ENCODE results near the gene SPEF1.

Gene SPEF1

DNA sequence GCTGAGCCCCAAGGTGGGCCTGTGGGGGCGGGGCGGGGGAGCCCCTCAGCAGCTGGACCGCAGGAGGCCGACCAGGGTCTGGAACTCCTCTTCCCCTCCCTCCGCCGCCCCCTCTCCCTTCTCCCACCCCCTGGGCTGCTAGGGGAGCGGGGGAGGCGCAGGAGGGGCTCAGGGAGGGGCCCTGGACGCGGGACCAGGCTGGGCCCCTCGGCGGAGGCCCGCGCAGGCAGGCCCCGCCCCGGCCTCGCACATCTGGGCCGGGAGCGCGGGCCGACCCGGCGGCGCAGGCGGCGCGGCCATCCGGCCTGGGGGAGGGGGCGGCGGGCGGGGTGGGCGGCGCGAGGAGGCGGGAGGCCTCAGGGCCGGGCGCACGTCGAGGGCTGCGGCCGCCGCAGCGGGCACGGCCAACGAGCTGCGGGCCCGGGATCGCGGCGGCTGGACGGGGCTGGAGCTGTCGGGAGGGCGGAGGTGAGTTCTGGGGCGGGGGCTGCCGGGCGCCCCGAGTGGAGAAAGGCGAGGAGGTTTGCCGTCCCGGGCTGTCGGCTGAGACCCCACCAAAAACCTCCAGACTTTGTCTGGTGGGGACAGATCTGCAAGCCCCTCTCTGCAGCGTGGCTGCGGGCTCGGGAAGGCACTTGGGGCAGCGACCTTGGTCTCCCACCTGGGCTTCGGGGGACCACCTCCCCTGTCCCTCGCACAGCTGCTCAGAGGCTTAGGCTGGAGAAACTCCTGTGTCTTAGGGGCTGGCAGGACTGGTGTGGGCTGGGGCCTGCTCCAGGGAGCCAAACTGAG is 48.7 kb downstream of the SPEF1 start, which contains the start of gene HSPA12B:
TSS of gene HSPA12B (plus strand) at position 359 of the 792 bp plus-strand sequence. CDS start 5,990 bp downstream, outside the sequence.
- no peak for DNase-seq (ENCODE audit: low read depth in 2 of 3, low spot score in 1 of 3)

DNA sequence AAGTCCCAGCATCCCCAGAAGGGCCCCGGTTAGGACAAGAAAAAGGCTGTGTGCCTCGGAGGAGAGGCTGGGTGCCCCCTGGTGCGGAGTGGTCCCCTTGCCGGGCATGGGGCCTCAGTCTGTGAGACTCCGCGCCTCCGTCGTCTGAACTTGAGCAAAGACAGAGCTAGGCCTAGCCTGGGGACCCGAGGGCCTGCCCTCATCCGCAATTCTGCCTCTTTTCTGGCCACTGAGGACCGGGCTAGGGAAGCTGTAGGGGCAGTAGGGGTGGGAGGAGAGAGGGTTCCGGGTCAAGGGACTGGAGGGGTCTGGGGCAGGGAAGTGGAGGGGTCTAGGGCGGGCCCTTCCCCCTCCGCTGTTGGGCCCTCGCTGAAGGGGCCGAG is 49.3 kb downstream of the SPEF1 start:
- DNase-seq (ENCODE audit: low read depth in 2 of 3, low spot score in 1 of 3): no peak

DNA sequence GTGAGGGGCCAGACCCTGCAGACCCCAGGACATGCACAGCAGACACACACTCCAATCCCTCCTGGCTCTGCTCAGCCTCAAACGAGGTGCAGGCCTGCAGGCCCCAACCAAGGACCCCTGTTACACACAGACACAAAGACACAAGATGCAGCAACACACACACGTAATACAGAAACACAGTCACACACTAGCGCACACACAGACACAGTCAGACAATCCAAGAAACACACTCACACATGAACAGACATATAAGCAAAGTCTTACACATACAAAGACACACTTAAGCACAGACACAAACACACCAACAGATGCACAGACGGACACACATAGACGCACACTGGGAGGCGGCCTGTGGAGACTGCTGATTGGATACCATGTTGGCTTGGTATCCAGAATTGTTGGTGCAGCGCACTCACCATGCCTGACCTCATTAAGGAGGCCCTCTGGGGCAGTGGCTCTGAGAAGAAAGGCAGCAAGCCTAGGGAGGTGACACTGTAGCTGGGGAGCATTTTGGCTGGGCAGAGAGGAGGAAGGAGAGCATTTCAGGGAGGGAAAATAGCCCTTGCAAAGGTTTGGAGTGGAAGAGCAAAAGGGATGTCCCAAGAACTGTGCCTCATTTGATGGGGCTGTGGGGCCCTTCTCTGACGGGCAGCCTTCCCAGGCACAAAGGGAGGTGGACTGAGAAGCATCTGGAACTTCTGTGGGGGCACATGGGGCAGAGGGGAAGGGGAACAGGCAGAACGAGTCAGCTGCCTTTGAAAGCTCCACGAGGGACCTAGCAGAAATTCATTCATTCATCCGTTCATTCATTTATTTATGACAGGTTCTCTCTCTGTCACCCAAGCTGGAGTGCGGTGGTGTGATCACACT is 50.2 kb downstream of the SPEF1 start:
- no peak for DNase-seq (ENCODE audit: low read depth in 2 of 3, low spot score in 1 of 3)

DNA sequence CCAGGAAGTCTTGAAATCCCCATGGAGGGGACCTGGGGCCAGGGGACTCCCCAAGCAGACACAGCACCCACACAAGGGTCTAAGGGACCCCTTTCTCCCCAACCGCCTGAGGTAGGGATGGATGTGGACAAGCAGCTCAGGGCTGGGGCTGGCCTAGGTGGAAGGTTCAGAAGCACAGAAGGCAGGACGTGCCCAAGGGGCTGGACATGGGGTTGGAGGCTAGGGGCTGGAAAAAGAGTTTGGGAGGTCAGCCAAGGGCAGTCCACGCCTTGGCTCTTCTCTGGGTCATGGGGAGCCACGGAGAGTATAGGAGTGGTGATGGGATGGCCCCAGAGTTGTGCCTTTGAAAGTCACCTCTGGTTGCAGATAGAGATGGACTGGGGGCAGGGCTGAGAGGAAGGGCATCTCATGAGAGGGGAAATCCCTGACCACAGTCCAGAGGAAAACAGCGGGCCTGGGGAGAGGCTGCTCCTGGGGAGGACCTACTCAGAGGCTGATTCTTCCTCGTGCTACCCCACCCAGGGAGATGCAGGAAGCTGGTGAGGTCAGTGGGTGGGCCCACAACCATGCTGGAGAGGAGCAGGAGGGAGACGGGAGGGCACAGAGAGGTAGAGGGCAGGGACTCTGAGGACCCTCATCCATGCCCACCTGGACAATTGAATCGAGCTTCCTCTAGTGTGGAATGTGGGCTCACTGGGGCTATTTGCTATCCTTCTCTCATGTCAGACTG is 51.3 kb downstream of the SPEF1 start:
- DNase-seq (ENCODE audit: low read depth in 2 of 3, low spot score in 1 of 3): no peak

DNA sequence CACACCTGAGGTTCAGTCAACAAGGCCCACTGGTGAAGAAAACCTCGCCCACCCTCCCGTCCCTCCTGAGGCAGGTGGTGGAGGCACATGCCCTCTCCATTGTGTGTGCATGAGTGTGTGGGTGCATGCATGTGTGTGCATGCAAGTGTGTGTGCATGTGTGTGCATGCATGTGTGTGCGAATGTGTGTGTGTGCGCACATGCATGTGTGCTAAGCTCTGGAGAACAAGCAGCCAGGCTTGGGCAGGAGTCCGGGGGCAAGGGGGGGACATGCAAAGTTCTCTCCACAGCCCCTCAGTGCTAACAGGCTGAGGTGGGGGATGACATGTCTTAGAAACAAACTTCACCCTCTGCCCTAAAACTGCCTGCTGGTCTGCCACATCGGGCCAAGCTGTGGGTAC is 51.9 kb downstream of the SPEF1 start:
- DNase-seq (ENCODE audit: low read depth in 2 of 3, low spot score in 1 of 3): no peak

DNA sequence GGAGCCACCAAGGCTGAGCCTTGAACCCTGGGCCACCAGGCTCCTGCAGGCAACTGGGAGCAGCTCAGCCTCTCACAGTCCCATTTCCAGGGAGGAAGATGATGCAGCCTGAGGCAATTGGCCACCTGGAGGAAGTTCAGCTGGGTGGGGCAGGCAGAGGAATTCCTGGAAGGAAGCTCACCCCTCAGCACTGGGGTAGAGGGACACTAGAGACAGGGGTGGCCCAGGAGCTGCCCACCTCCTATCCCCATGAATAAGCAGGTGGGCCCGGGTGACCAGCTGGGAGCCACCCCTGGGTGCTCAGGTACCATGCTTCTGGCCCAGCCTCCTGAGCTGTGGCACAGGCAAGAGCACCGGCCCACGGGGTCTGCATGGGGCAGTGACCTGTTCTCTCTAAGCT is 52.4 kb downstream of the SPEF1 start:
- no peak for DNase-seq (ENCODE audit: low read depth in 2 of 3, low spot score in 1 of 3)

DNA sequence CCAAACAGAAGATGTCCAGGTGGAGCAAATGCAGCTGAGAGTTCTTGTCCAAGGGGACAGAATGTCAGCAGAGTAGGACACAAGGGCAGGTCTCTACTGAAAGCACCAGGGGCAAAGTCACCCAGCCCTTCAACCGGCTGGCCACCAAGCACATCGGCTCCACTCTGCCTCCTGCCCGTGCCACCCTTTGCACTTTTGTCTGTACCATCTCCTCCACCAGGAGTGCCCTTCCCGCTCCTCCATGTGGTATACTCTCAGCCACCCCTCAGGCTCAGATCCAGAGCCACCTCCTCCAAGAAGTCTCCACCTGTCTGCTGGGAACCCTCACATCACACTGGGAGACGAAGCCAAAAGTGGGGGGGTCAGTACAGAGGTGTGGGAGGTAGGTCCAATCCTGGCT is 52.9 kb downstream of the SPEF1 start:
- DNase-seq (ENCODE audit: low read depth in 2 of 3, low spot score in 1 of 3): no peak
